Subcutaneous adipose tissue (tissue), 4 donors: Measurements from ENCODE around the gene RNF113A. TPM values are rescaled to one million over a fixed set of nuclear protein-coding genes. Genes with fewer than 3 reads are reported as not detected.

Source experiments
- total RNA-seq, 4 donors: library from RNA; depleted of rRNA; stranded (reverse); fragments of >200 nt; gene quantifications; one replicate each; pipeline ENCODE4 v1.1.0, GENCODE V29; 2016
- TF ChIP-seq, protein P1 (sequence below): fragments of 450-650 bp; IDR thresholded peaks from one replicate; pipeline ENCODE4 v1.5.1; 2016; ENCODE audit warnings: low read depth, mild to moderate bottlenecking, control low read depth, antibody characterized with exemption, moderate library complexity

Gene RNF113A
- total RNA-seq, 4 donors from 2014 or later, result 7.5 to 16.5 (median 11.9) TPM

GRCh38 chrX:119870626-119871131 lies 854 bp downstream of the RNF113A start:
- TF ChIP-seq, protein P1, sequence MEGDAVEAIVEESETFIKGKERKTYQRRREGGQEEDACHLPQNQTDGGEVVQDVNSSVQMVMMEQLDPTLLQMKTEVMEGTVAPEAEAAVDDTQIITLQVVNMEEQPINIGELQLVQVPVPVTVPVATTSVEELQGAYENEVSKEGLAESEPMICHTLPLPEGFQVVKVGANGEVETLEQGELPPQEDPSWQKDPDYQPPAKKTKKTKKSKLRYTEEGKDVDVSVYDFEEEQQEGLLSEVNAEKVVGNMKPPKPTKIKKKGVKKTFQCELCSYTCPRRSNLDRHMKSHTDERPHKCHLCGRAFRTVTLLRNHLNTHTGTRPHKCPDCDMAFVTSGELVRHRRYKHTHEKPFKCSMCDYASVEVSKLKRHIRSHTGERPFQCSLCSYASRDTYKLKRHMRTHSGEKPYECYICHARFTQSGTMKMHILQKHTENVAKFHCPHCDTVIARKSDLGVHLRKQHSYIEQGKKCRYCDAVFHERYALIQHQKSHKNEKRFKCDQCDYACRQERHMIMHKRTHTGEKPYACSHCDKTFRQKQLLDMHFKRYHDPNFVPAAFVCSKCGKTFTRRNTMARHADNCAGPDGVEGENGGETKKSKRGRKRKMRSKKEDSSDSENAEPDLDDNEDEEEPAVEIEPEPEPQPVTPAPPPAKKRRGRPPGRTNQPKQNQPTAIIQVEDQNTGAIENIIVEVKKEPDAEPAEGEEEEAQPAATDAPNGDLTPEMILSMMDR, result no peak

DNA sequence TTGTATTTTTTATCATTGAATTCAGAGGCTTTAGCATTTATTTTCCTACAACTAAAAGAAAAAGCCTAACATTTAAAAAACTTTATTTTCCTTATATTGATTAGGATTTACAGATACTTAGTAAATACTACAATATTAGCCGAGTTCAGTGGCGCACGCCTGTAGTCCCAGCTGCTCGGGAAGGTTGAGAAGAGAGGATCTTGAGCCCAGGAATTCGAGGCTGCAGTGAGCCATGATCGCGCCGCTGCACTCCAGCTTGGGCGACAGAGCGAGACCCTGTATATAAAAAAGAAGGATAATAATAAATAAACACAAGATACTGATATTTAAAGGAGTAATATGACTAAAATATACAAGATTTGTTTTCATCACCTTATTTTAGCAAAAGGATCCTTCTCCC lies 18.1 kb downstream of the RNF113A start:
- TF ChIP-seq, protein P1, result no peak

- TF ChIP-seq, protein P1, result no peak
These were observed 18.9 kb downstream of the RNF113A start, which contains the start of gene UPF3B for GRCh38 chrX:119852382-119853353. Gene UPF3B (minus strand): TSS chrX:119852963. CDS start chrX:119852928, 35 bp downstream.

GRCh38 chrX:119833905-119834304 lies 37.6 kb downstream of the RNF113A start:
- TF ChIP-seq, protein P1, result no peak

DNA sequence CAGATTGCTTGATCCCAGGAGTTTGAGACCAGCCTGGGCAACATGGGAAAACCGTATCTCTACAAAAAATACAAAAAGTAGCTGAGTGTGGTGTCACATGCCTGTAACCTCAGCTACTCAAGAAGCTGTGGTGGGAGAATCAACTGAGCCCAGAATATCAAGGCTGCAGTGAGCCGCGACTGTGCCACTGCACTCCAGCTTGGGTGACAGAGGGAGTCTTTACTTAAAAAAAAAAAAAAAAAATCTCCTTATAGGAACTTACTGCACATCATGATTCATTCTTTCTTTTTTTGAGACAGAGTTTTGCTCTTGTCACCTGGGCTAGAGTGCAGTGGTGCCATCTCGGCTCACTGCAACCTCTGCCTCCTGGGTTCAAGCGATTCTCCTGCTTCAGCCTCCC lies 43.1 kb downstream of the RNF113A start:
- TF ChIP-seq, protein P1, result no peak

DNA sequence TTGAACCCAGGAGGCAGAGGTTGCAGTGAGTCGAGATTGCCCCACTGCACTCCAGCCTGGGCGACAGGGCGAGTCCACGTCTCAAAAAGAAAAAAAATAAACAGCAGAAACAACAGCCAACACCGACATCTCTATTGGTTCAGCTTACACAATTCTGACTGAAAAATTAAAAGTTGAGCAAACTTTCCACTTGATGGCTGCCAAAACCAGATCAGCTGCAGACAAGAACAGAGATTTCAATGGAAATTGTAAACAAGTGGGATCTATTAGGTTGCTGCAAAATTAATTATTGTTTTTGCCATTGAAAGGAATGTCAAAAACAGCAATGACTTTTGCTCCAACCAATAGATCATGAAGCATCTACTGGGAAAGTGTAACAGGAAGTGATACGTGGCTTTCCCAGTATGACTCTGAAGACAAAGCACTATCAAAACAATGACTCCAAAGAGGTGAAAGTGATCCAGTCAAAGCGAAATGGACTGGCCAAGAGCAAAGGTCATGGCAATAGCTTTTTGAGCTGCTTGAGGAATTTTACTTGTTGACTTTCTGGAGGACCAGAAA lies 45.1 kb downstream of the RNF113A start:
- TF ChIP-seq, protein P1, result no peak

Other genes with a start within 250 kb of the RNF113A start
- gene SEPTIN6, start 178.6 kb downstream of the RNF113A start, total RNA-seq, result 10 to 100 TPM in 3 of 4 donors, 1 to 10 TPM in 1; 9.2 to 18.4 (median 11.8) TPM
- 1 to 10 TPM in 2 of 4 donors, not detected in 2; 1.5 to 3.4 TPM for gene SOWAHD, start 113.1 kb downstream of the RNF113A start, total RNA-seq
- 1,000 to 10,000 TPM; 4,874 to 7,757 (median 5,738) TPM for gene RPL39, start 80.1 kb downstream of the RNF113A start, total RNA-seq
- 1 to 10 TPM; 6.3 to 7.9 (median 6.9) TPM for gene UPF3B, start 18.8 kb downstream of the RNF113A start, total RNA-seq
- gene NDUFA1, start 99 bp upstream of the RNF113A start, total RNA-seq, result 100 to 1,000 TPM in 1 of 4 donors, 10 to 100 TPM in 3; 50.7 to 105 (median 57.8) TPM
- gene AKAP14, start 24.2 kb upstream of the RNF113A start, total RNA-seq, result not detected
- gene NKAP, start 72.0 kb upstream of the RNF113A start, total RNA-seq, result 1 to 10 TPM; 5.1 to 7.2 (median 6.2) TPM
- gene RHOXF2B, start 206.0 kb upstream of the RNF113A start, total RNA-seq, result not detected
- 1 to 10 TPM; 1.0 to 4.7 (median 1.9) TPM for gene RHOXF1, start 244.2 kb upstream of the RNF113A start, total RNA-seq